ENCODE measurements around the gene ATP11A. TPM values are rescaled to one million over a fixed set of nuclear protein-coding genes. Genes with fewer than 3 reads are reported as not detected.

The ATP11A gene
- total RNA-seq, 1 experiment from 2014 or later, result 41.2 TPM

DNA sequence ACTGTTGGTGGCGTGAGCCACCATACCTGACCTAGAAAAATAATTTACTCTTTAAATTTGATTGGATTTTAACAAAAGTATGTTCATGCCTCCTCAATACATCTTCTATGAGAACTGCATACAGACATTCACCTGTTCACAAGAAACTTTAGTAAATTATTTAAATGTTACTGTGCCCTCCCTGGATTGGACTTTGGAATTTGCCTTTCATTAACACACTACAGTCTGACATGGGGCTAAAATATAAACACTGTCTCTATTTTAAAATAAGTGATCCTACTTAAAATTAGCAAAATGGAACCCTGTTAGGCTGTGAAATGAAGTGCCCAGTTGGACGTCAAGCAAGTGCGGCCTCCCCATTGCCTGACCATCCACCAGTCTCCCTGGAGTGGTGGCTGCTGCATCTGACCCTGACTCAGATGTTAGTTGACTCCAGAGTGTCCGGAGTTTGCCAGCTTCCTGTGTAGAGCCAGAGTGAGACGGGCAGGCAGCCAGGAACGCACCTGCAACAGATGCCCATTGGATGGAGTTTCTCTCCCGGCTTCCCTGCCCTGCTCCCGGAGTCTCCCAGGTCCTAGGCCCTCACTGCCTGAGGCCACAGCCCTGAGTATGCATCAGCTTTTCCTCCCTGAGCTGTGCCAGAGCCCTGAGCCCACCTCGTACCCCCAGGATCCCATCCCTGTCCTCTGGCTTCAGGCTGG, 45.9 kb upstream of the ATP11A start:
- DNase-seq (ENCODE audit: unreplicated experiment), result no peak
- POLR2A ChIA-PET, result no interaction called here
- Mint-ChIP-seq H3K4me3 (ENCODE audit: unreplicated experiment) (no peak overlapping the region), H3K27ac (ENCODE audit: low read depth, unreplicated experiment) (no peak overlapping the region), H3K4me1 (ENCODE audit: insufficient read depth, unreplicated experiment) (no peaks in the 10 kb centered on the region), H3K27me3 (ENCODE audit: insufficient read depth, unreplicated experiment) (no peaks in the 10 kb centered on the region), H3K36me3 (ENCODE audit: insufficient read depth, unreplicated experiment) (no peaks in the 10 kb centered on the region), H3K9me3 (ENCODE audit: unreplicated experiment) (no peaks in the 10 kb centered on the region)
- CTCF ChIA-PET, result no interaction called here
- BruUV-seq (replicated peaks), result no TSS peak
- intact Hi-C loops (cut with micrococcal nuclease), result no loop called here
- TF ChIP-seq, protein P1, sequence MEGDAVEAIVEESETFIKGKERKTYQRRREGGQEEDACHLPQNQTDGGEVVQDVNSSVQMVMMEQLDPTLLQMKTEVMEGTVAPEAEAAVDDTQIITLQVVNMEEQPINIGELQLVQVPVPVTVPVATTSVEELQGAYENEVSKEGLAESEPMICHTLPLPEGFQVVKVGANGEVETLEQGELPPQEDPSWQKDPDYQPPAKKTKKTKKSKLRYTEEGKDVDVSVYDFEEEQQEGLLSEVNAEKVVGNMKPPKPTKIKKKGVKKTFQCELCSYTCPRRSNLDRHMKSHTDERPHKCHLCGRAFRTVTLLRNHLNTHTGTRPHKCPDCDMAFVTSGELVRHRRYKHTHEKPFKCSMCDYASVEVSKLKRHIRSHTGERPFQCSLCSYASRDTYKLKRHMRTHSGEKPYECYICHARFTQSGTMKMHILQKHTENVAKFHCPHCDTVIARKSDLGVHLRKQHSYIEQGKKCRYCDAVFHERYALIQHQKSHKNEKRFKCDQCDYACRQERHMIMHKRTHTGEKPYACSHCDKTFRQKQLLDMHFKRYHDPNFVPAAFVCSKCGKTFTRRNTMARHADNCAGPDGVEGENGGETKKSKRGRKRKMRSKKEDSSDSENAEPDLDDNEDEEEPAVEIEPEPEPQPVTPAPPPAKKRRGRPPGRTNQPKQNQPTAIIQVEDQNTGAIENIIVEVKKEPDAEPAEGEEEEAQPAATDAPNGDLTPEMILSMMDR (IDR thresholded peaks at IDR 0.05; ENCODE audit: unreplicated experiment), result no peak

DNA sequence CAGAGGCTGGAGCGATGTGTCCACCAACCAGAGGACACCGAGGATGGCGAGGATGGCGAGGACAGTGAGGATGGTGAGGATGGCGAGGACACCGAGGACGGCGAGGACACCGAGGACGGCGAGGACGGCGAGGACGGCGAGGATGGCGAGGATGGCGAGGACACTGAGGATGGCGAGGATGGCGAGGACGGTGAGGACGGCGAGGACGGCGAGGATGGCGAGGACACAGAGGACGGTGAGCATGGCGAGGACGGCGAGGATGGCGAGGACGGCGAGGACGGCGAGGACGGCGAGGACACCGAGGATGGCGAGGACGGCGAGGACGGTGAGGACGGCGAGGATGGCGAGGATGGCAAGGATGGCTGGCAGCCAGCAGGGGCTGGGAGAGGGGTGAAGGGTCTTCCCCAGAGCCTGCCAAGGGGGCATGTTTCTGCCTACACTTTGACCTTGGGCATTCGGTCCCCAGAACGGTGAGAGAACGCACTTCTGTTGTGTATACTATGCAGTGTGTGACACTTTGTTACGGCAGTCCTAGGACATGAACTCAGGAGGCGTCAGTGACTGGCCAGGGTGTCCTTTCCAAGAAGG, 44.4 kb upstream of the ATP11A start:
- no TSS peak for BruUV-seq (replicated peaks)
- H3K27me3 Mint-ChIP-seq (ENCODE audit: insufficient read depth, unreplicated experiment), result no peaks in the 10 kb centered on the region
- TF ChIP-seq, protein P1 (IDR thresholded peaks at IDR 0.05; ENCODE audit: unreplicated experiment), result no peak

DNA sequence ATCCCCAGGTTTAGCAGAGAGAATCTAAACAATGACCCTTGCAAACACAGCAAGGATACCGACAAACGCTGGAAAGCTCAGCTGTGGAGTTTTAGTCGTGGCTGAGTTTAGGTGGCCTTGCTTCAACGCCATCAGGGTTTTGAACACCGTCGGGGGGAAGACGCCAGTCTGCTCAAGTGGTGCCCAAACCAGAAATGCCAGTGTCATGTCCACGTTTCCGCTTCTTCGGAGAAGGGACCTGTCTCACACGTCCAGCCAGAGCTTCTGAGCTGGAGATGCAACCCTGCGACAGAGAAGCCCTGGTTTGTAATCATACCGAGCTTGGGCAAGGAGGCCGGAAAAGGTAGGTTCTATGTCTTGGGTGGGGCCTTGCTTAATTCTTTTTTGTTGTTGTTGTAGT, 42.6 kb upstream of the ATP11A start:
- Mint-ChIP-seq H3K4me1 (ENCODE audit: insufficient read depth, unreplicated experiment) (peaks cover 3% of the 10 kb centered on the region), H3K27me3 (ENCODE audit: insufficient read depth, unreplicated experiment) (no peaks in the 10 kb centered on the region), H3K36me3 (ENCODE audit: insufficient read depth, unreplicated experiment) (no peaks in the 10 kb centered on the region), H3K27ac (ENCODE audit: low read depth, unreplicated experiment) (no peak overlapping the region), H3K4me3 (ENCODE audit: unreplicated experiment) (no peak overlapping the region), H3K9me3 (ENCODE audit: unreplicated experiment) (no peaks in the 10 kb centered on the region)
- no peak for DNase-seq (ENCODE audit: unreplicated experiment)
- intact Hi-C loops (cut with micrococcal nuclease), result no loop called here
- ChIA-PET POLR2A (no interaction called here), CTCF (interaction anchor here (0.8 kb wide), 1 partner anchor 16 kb away, joined by 3 read pairs; no protein-coding TSS in a partner anchor)
- BruUV-seq (replicated peaks), result no TSS peak
- TF ChIP-seq, protein P1 (IDR thresholded peaks at IDR 0.05; ENCODE audit: unreplicated experiment), result no peak

More for the DNA sequence above, 44.4 kb upstream of the ATP11A start:
- DNase-seq (ENCODE audit: unreplicated experiment), result no peak
- POLR2A ChIA-PET, result no interaction called here
- CTCF ChIA-PET, result no interaction called here
- H3K27ac Mint-ChIP-seq (ENCODE audit: low read depth, unreplicated experiment), result no peak overlapping the region
- H3K4me1 Mint-ChIP-seq (ENCODE audit: insufficient read depth, unreplicated experiment), result no peaks in the 10 kb centered on the region
- H3K4me3 Mint-ChIP-seq (ENCODE audit: unreplicated experiment), result no peak overlapping the region
- H3K36me3 Mint-ChIP-seq (ENCODE audit: insufficient read depth, unreplicated experiment), result no peaks in the 10 kb centered on the region
- no peaks in the 10 kb centered on the region for H3K9me3 Mint-ChIP-seq (ENCODE audit: unreplicated experiment)
- intact Hi-C loops (cut with micrococcal nuclease), result no loop called here

DNA sequence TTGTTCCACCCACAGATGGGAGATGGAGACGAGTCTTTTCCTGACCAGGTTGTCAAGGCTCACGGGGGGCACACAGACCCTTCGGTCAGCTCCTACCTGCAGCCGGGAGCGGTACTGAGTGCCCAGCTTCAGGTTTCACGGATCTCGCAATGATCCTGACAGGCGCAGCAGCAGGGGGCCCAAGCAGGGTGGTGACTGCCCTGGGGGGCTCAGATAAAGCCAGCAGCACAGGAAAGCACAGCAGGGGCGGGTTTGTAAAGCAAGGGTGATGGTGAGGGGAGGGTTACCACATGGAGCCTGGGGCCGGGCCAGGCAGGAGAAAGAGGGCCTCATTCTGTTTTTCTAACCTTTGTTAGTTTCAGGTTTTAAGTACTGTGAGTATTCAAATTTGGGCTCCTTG, 41.7 kb upstream of the ATP11A start:
- intact Hi-C loops (cut with micrococcal nuclease), result no loop called here
- TF ChIP-seq, protein P1 (IDR thresholded peaks at IDR 0.05; ENCODE audit: unreplicated experiment), result no peak
- BruUV-seq (replicated peaks), result no TSS peak
- no peak overlapping the region for H3K27ac Mint-ChIP-seq (ENCODE audit: low read depth, unreplicated experiment)
- no peaks in the 10 kb centered on the region for H3K27me3 Mint-ChIP-seq (ENCODE audit: insufficient read depth, unreplicated experiment)
- H3K36me3 Mint-ChIP-seq (ENCODE audit: insufficient read depth, unreplicated experiment), result no peaks in the 10 kb centered on the region
- CTCF ChIA-PET, result no interaction called here
- POLR2A ChIA-PET, result no interaction called here
- no peak for DNase-seq (ENCODE audit: unreplicated experiment)
- H3K9me3 Mint-ChIP-seq (ENCODE audit: unreplicated experiment), result no peaks in the 10 kb centered on the region
- no peak overlapping the region for H3K4me3 Mint-ChIP-seq (ENCODE audit: unreplicated experiment)
- peaks cover 12% of the 10 kb centered on the region for H3K4me1 Mint-ChIP-seq (ENCODE audit: insufficient read depth, unreplicated experiment)

All from MCF 10A (cell line).